AG04449 (cell line): Measurements from ENCODE around the gene TSPEAR.

Experiments
- CTCF ChIA-PET: fragments of 350-600 bp; formaldehyde crosslinking; extraction: SDS; loops from one replicate; lab custom pipeline; 2021; ENCODE audit warnings: antibody characterized with exemption; lab: Yijun Ruan, JAX
- POLR2A ChIA-PET: fragments of 400-600, 350-600 bp; formaldehyde crosslinking; extraction: SDS; loops from one replicate; lab custom pipeline; 2020; ENCODE audit warnings: antibody characterized with exemption, inconsistent platforms; lab: Yijun Ruan, JAX
- DNase-seq: peaks from one replicate; pipeline ENCODE4 v3.0.0-alpha.2; 2010; ENCODE audit warnings: low read depth, low spot score
- H3K4me3 ChIP-seq: 2 replicates; pipeline ENCODE4 v1.5.1; 2011; ENCODE audit warnings: low read depth, mild to moderate bottlenecking, control low read depth, low read length
- TF ChIP-seq, protein P1 (sequence below): IDR thresholded peaks from one replicate; pipeline ENCODE4 v1.5.1; 2011; ENCODE audit warnings: mild to moderate bottlenecking, moderate library complexity, low read length, control low read depth, inconsistent platforms; ENCODE audit not compliant: insufficient read depth; ENCODE audit errors: missing control alignments

Gene TSPEAR

DNA sequence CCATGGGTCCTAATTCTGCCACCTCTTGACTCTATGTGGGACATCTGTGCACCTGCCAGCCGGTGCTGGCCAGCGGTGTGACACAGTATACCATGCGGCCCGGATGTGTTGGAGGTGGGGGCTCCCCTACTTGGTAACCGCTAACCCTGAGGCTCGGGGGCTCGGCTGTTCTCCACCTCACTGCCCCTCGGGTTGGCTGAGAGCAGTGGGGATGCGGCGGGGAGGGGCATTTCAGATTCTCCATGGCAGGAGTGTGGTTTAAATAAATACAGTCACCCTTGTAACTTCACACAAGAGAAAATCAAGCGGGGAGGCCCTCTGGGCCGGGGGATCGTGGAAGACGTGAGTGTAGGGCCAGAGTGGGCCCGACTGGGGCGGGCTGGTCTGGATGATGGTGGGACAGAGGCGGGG lies 182.4 kb downstream of the TSPEAR start:
- TF ChIP-seq, protein P1, sequence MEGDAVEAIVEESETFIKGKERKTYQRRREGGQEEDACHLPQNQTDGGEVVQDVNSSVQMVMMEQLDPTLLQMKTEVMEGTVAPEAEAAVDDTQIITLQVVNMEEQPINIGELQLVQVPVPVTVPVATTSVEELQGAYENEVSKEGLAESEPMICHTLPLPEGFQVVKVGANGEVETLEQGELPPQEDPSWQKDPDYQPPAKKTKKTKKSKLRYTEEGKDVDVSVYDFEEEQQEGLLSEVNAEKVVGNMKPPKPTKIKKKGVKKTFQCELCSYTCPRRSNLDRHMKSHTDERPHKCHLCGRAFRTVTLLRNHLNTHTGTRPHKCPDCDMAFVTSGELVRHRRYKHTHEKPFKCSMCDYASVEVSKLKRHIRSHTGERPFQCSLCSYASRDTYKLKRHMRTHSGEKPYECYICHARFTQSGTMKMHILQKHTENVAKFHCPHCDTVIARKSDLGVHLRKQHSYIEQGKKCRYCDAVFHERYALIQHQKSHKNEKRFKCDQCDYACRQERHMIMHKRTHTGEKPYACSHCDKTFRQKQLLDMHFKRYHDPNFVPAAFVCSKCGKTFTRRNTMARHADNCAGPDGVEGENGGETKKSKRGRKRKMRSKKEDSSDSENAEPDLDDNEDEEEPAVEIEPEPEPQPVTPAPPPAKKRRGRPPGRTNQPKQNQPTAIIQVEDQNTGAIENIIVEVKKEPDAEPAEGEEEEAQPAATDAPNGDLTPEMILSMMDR: no peak

DNA sequence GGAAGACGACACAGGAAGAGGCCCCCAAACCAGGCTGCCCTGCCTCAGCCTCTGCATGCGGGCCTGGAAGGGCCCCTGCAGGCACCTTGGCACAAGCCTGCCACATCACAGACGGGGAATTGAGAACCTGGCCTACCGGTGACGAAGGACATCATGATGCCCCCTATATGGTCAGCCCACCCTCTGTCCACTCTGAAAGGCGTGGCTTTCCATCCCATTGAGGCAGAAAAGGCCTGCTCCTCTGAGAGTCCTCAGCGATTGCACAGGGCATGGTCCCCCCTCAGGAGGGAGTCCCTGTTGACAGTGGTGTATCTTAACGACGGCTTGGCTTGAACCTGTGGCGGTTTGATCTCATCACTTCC lies 182.8 kb downstream of the TSPEAR start:
- POLR2A ChIA-PET: no interaction called here
- TF ChIP-seq, protein P1: no peak
- CTCF ChIA-PET: no interaction called here
- DNase-seq: no peak
- no peak overlapping the region for H3K4me3 ChIP-seq

More for the DNA sequence above, 182.4 kb downstream of the TSPEAR start:
- DNase-seq: no peak
- ChIA-PET POLR2A (no interaction called here), CTCF (no interaction called here)
- H3K4me3 ChIP-seq: no peak overlapping the region

DNA sequence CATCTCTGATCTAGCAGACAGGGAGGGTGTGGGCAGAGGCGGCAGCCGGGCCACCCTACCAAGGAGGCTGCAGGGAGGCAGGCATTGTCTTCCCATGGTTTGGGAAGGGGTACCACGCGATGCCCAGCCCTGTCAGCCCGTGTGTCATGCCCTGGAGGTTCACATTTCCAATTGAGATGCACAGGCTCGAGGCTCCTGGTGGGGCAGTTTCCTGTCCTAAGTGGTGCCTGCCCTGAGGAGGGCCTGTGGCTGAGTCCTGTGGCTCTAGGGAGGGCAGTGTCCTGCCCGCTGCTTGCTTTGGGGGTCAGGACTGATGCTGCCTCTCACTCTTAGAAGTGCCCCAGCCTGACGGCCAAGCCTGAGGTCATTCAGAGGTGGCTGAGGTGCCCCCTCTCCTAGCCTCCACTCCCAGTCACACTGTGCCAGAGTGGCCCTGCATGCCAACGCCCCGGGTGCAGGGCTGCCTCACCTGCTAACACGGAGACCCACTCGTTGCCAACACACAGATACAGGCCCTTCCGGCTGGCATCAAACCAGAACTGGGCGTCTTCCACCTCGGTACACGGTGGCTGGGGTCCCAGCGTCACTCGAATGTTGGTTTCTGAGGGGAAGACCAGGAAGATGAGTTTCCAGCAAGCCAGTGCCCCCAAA lies 183.3 kb downstream of the TSPEAR start:
- POLR2A ChIA-PET: no interaction called here
- H3K4me3 ChIP-seq: no peak overlapping the region
- CTCF ChIA-PET: no interaction called here
- TF ChIP-seq, protein P1: no peak
- no peak for DNase-seq

DNA sequence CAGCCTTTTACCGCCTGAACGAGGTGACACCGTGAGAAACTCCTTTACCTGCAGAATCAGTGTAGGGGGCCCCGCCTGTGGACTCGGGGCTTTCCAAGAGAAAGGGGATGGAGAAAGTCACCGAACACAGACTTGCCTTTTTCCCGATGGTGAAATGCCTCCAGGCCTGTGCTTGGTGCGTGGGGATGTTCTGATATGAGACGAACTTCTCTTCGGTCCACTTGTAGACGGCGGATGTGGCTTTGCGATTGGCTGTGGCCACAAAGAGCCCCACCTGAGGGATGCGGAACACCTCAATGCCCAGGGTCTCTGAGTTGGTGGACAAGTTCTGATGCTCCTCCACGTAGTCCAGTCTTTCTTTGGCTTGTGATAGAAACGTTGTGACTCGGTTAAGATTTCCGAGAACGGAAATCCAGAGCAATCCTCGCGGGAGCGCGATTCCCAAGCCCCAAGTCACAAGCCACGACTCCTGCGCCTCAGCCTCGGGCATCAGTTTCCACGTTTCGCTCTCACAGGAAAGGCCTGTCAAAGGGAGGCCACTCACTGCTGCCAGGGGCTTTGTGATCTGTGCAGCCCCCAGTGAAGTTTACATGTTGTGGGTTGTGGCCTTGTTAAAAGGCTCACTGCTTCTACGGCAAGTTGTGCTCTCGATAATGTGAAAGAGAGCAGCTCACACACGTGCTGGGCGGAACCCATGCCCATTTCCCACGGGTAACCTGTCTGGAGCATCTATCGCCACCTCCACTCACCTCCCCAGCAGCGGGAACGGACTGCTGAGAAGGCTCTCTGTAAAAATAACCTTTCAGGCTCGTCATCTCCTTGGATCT lies 184.0 kb downstream of the TSPEAR start:
- ChIA-PET CTCF (no interaction called here), POLR2A (no interaction called here)
- DNase-seq: no peak
- H3K4me3 ChIP-seq: no peak overlapping the region
- TF ChIP-seq, protein P1: no peak

DNA sequence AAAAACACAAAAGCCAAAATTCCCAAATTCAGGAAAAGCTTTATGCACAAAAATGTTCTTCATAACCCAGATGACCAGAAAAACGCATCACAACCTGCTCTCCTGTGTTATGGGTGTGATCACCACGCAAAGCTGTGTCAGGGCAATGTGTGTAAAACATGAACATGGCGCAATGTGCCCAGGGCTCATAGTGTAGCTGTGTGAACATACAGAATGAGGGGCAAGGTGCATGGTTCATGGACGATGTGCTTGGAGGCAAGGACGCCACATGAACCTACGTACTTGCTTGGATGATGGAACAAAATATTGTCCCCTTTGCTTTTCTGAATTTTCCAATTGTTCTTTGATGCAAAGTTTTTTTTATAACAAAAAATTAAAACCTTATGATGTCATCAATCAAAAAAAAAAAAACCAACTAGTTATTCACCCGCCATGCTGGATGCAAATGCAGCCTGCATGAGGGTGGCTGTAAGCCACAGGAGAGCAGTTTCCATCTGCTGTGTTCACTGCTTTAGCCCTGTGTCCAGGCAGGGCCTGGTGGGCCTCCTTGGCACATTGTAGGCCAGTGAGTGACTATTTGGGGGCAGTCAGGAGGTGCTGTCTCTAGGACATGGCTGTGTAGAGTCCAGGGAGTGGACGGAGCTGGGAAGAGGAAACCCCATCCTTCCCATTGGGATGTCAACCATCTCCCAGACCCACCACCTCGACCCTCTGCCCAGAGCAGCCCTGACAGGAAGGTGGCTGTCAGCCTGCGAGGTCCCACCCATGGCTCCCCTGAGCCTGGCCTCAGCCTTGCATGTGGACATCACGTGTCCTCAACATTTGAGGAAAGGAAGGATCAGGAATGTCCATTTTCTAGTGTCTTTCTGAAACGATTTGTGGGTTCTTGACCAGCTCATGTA lies 185.0 kb downstream of the TSPEAR start:
- no peak for DNase-seq
- TF ChIP-seq, protein P1: no peak
- ChIA-PET POLR2A (no interaction called here), CTCF (no interaction called here)
- H3K4me3 ChIP-seq: no peak overlapping the region
